Pancreas (tissue), 10 donors: ENCODE measurements around the gene CAMKMT. TPM values are rescaled to one million over a fixed set of nuclear protein-coding genes. Genes with fewer than 3 reads are reported as not detected.

Experiments
- ATAC-seq, 4 donors: fragments of 200-7000 bp; cut with Tn5 transposase; one replicate each; pipeline versions ENCODE4 v1.8.0 to v1.9.1; 2020; ENCODE audit warnings: mild to moderate bottlenecking in 4 of 4, moderate library complexity in 4 of 4
- DNase-seq, 6 donors: peaks; one replicate each; pipeline ENCODE4 v3.0.0-alpha.2; 2020
- FAIRE-seq: peaks from 2 replicates; lab custom pipeline; 2012; peaks lifted over from hg19 to GRCh38; lab: Jason Lieb, UNC
- H3K27ac ChIP-seq, 4 donors: fragments of 200-600 bp; sonication (generic); 1 replicate in 3 of 4; 2 replicates in 1 of 4; pipeline versions ENCODE4 v1.5.0 to v1.8.0; 2020
- H3K27me3 ChIP-seq, 4 donors: fragments of 200-600 bp; one replicate each; pipeline ENCODE4 v1.8.0; 2021
- H3K36me3 ChIP-seq, 3 donors: fragments of 200-600 bp; sonication (generic) in 1 of 3; one replicate each; pipeline versions ENCODE4 v1.5.0 to v1.8.0; 2020 to 2021
- H3K4me1 ChIP-seq, 3 donors: fragments of 200-600 bp; one replicate each; pipeline ENCODE4 v1.8.0; 2021
- H3K4me3 ChIP-seq, 4 donors: fragments of 200-600 bp; sonication (generic) in 2 of 4; one replicate each; pipeline versions ENCODE4 v1.5.0 to v1.8.0; 2020 to 2021
- H3K9me3 ChIP-seq, 4 donors: fragments of 200-600 bp; one replicate each; pipeline ENCODE4 v1.8.0; 2021
- CTCF ChIP-seq, 4 donors: fragments of 200-600 bp; sonication (generic) in 3 of 4; IDR thresholded peaks; one replicate each; pipeline versions ENCODE4 v1.5.0 to v1.8.0; 2021; ENCODE audit warnings: antibody characterized with exemption in 4 of 4
- WGBS, 2 donors: extraction: QIAGEN DNeasy Blood & Tissue Kit; methylation state at CpG; one replicate each; pipeline ENCODE4 v1.1.7; 2013; 5-methylcytosine and 5-hydroxymethylcytosine counted together
- intact Hi-C, 3 donors: fragments of 100-400 bp; cut with DNase I; formaldehyde crosslinking; loops; one replicate each; pipeline versions ENCODE4 v1.11.1 to v1.14.2; 2022
- polyA plus RNA-seq, 2 donors: library from polyadenylated mRNA; stranded (reverse); fragments of 200-250 nt; gene quantifications; one replicate each; pipeline ENCODE4 v1.2.3, GENCODE V29; 2013
- total RNA-seq, 6 donors: library from RNA; stranded (reverse); fragmentation: NEBNext Ultra II Directional in 4 of 6; extraction: Animal tissue kit (Norgen Biotek cat#: 25700) in 4 of 6; gene quantifications; one replicate each; pipeline versions ENCODE4 v1.2.1 to v1.2.4, GENCODE V29; 2021 to 2023
- donor health status: healthy with polysubstance abuse.
- donor health status: DM: no; HTN: no; CAD: no; lungs with moderate emphysema.
- donor health status: DM: no; HTN: no; CAD: no.
- donor health status: control.
- donor health status: control.
- donor health status: Bipolar disorder and iron deficiency.
- donor health status: DM: yes; HTN: yes; CAD: no.
- donor health status: DM: no; HTN: no; CAD: no.
- donor health status: DM: no; HTN: no; CAD: no.
- donor health status: DM: yes; HTN: yes; CAD: no.

The CAMKMT gene
- total and polyA plus RNA-seq, 8 donors, result 4.6 to 11.9 (median 8.3) TPM

GRCh38 chr2:44347526-44347925, 14.2 kb upstream of the CAMKMT start:
- no peaks in the 10 kb centered on the region for H3K27me3 ChIP-seq
- DNase-seq (no peak), FAIRE-seq (peak; percentile 41), ATAC-seq (peak in 1 of 4 donors; percentile 28)
- intact Hi-C loops, result no loop called here
- H3K4me3 ChIP-seq, result no peak overlapping the region
- 32 to 48% methylated on average over 2 of the region's 2 CpGs for WGBS, 2 donors
- peaks cover 0 to 9% (median 0%) of the 10 kb centered on the region in 3 donors for H3K36me3 ChIP-seq
- no peaks in the 10 kb centered on the region for H3K9me3 ChIP-seq
- no peak overlapping the region for H3K27ac ChIP-seq
- peaks cover 0 to 9% (median 9%) of the 10 kb centered on the region in 3 donors for H3K4me1 ChIP-seq
- no peak for TF ChIP-seq CTCF (IDR thresholded peaks at IDR 0.05)

- ATAC-seq, result peak in 3 of 4 donors; percentile 36 to 60 (median 37)
- no peak for DNase-seq
- no peak overlapping the region for H3K27ac ChIP-seq
These were observed 13.3 kb upstream of the CAMKMT start for GRCh38 chr2:44348400-44348799.

GRCh38 chr2:44349506-44349905, 12.2 kb upstream of the CAMKMT start:
- no peaks in the 10 kb centered on the region for H3K9me3 ChIP-seq

More at GRCh38 chr2:44348400-44348799, 13.3 kb upstream of the CAMKMT start:
- Histone ChIP-seq H3K4me1 (peaks cover 0 to 9% (median 9%) of the 10 kb centered on the region in 3 donors), H3K9me3 (no peaks in the 10 kb centered on the region), H3K27me3 (no peaks in the 10 kb centered on the region), H3K36me3 (peaks cover 0 to 9% (median 0%) of the 10 kb centered on the region in 3 donors), H3K4me3 (no peak overlapping the region)
- FAIRE-seq, result no peak
- intact Hi-C loops, result no loop called here
- no peak for TF ChIP-seq CTCF (IDR thresholded peaks at IDR 0.05)
- WGBS, 2 donors, result 54 to 62% methylated on average over 2 of the region's 2 CpGs

GRCh38 chr2:44351088-44351487, 10.7 kb upstream of the CAMKMT start:
- no peaks in the 10 kb centered on the region for H3K36me3 ChIP-seq
- intact Hi-C loops, result no loop called here
- H3K9me3 ChIP-seq, result no peaks in the 10 kb centered on the region
- no peak overlapping the region for H3K27ac ChIP-seq
- no peak for TF ChIP-seq CTCF (IDR thresholded peaks at IDR 0.05)
- ATAC-seq (peak in 1 of 4 donors; percentile 18), DNase-seq (no peak), FAIRE-seq (no peak)
- peaks cover 0 to 9% (median 9%) of the 10 kb centered on the region in 3 donors for H3K4me1 ChIP-seq
- WGBS, 2 donors, result 91 to 93% methylated on average over 4 of the region's 4 CpGs
- H3K4me3 ChIP-seq, result no peak overlapping the region
- H3K27me3 ChIP-seq, result no peaks in the 10 kb centered on the region

More at GRCh38 chr2:44349506-44349905, 12.2 kb upstream of the CAMKMT start:
- H3K4me3 ChIP-seq, result no peak overlapping the region
- no peak for TF ChIP-seq CTCF (IDR thresholded peaks at IDR 0.05)
- FAIRE-seq, result no peak
- whole genome bisulfite sequencing, 2 donors, result 99% methylated on average over 10 of the region's 10 CpGs
- no peaks in the 10 kb centered on the region for H3K27me3 ChIP-seq
- DNase-seq, result no peak
- ATAC-seq, result no peak
- intact Hi-C loops, result no loop called here
- peaks cover 0 to 9% (median 9%) of the 10 kb centered on the region in 3 donors for H3K4me1 ChIP-seq
- no peak overlapping the region for H3K27ac ChIP-seq
- peaks cover 0 to 6% (median 0%) of the 10 kb centered on the region in 3 donors for H3K36me3 ChIP-seq

- H3K27ac ChIP-seq, result no peak overlapping the region
- TF ChIP-seq CTCF (IDR thresholded peaks at IDR 0.05), result no peak
- H3K4me3 ChIP-seq, result no peak overlapping the region
- intact Hi-C loops, result no loop called here
- no peak for DNase-seq
- H3K27me3 ChIP-seq, result no peaks in the 10 kb centered on the region
- peak in 1 of 4 donors; percentile 12 for ATAC-seq
- peaks cover 0 to 9% (median 9%) of the 10 kb centered on the region in 3 donors for H3K4me1 ChIP-seq
- H3K9me3 ChIP-seq, result no peaks in the 10 kb centered on the region
- H3K36me3 ChIP-seq, result no peaks in the 10 kb centered on the region
- 91 to 97% methylated on average over 2 of the region's 2 CpGs for WGBS, 2 donors
- no peak for FAIRE-seq
These were observed 10.1 kb upstream of the CAMKMT start for GRCh38 chr2:44351676-44352075.
